GM18502 (cell line): ENCODE measurements around the gene KRTAP9-7.
"Not testable (repeated sequence)": the region's sequence is repeated elsewhere in the genome, so short reads cannot be mapped to it uniquely, and the experiment has no call there.

ENCODE experiments used
- ATAC-seq: cut with Tn5 transposase; IDR thresholded peaks from one replicate; pipeline ENCODE4 v1.9.1; 2021; ENCODE audit warnings: mild to moderate bottlenecking; ENCODE audit not compliant: unreplicated experiment, poor library complexity

KRTAP9-7 gene

GRCh38 chr17:41275648-41276190 lies at the start of gene KRTAP9-7:
Gene KRTAP9-7, plus strand, starts transcription at chr17:41275698. Its CDS starts 0 bp downstream, at chr17:41275698.
- not testable (repeated sequence) for ATAC-seq

DNA sequence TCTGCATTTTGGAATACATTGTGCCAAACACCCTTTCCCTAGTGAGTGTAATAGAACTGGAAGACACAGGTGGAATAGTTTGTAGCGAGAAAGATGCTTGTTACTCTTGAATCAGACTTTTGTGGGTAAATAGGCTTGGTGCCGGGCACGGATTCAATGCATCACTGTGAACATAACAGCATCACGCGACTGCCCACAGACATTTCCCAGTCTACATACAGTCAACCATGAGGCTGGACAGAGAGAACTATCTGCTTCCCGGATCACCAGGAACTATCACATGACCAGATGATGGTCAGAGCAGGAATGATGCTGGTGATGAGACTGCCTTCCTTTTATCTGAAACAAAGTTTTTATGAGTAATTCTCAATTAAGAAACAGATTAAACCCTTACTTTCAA lies 49.4 kb upstream of the KRTAP9-7 start:
- no peak for ATAC-seq

DNA sequence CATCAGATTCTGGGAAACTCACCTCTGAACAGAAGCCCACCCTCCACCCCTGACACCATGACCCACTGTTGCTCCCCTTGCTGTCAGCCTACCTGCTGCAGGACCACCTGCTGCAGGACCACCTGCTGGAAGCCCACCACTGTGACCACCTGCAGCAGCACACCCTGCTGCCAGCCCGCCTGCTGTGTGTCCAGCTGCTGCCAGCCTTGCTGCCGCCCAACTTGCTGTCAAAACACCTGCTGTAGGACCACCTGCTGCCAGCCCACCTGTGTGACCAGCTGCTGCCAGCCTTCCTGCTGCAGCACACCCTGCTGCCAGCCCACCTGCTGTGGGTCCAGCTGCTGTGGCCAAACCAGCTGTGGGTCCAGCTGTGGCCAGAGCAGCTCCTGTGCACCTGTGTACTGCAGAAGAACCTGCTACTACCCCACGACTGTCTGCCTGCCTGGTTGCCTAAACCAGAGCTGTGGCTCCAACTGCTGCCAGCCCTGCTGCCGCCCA lies 48.9 kb upstream of the KRTAP9-7 start, which contains the start of gene KRTAP9-2:
Gene KRTAP9-2, plus strand, starts transcription at position 51 of the 498 bp plus-strand sequence. Its CDS starts 7 bp downstream, at position 58.
- not testable (repeated sequence) for ATAC-seq

DNA sequence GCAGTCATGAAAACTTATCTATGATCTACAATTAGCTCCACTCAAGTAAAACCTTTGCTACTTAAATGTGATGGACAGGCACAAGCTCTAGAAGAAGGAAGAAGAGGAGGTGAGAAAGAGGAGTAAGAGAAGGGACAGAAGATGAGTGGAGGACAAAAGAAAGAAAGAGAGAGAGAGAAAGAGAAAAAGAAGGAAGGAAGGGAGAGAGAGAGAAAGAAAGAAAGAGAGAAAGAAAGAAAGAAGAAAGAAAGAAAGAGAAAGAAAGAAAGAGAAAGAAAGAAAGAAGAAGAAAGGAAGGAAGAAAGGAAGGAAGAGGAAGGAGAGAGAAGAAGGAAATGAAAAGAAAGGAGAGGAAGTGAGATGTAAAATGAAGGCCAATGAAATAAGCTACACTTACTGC lies 45.4 kb upstream of the KRTAP9-7 start:
- ATAC-seq, result no peak

DNA sequence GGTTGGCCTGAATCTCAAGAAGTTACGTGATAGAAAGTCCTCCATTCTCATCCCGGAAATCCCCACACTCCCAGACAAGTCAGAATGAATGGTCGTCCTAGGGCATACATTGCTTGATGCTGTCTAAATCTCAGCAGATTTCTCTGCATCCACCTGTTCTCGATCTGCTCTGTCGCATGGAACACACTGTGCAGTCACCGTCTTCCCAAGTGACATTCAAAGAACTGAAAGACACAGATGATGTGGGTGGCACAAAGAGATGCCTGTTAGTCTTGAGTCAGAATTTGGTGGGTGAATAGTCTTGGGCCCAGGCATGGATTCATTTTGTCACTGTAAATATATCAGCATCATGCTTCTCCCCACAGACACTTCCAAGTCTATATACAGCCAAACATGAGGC lies 43.8 kb upstream of the KRTAP9-7 start:
- ATAC-seq, result no peak

- ATAC-seq, result not testable (repeated sequence)
Observed at GRCh38 chr17:41232399-41233105, 42.9 kb upstream of the KRTAP9-7 start, which contains the start of gene KRTAP9-3. Gene KRTAP9-3, plus strand, starts transcription at chr17:41232449. Its CDS starts 53 bp downstream, at chr17:41232502.

DNA sequence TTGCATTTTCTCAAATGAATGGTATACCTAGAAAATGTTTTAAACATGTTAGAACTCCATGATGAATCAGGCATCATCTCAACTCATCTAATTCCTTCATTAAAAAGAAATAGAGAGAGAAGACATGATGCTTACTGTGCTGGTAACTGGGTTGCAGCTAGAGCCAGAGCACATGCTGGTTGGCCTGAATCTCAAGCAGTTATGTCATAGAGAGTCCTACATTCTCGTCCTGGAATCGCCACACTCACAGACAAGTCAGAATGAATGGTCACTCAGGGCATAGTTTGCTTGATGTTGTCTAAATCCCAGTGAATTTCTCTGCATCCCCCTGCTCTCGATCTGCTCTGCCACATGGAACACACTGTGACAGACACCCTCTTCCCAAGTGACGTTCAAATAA lies 38.4 kb upstream of the KRTAP9-7 start:
- not testable (repeated sequence) for ATAC-seq

DNA sequence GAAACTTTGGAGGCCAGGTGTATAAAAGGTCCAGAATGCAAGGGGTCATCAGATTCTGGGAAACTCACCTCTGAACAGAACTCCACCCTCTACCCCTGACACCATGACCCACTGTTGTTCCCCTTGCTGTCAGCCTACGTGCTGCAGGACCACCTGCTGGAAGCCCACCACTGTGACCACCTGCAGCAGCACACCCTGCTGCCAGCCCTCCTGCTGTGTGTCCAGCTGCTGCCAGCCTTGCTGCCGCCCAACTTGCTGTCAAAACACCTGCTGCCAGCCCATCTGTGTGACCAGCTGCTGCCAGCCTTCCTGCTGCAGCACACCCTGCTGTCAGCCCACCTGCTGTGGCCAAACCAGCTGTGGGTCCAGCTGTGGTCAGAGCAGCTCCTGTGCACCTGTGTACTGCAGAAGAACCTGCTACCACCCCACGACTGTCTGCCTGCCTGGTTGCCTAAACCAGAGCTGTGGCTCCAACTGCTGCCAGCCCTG lies 37.5 kb upstream of the KRTAP9-7 start, which contains the start of gene KRTAP9-8:
Gene KRTAP9-8, plus strand, starts transcription at position 51 of the 489 bp plus-strand sequence. Its CDS starts 53 bp downstream, at position 104.
- ATAC-seq, result not testable (repeated sequence)

- not testable (repeated sequence) for ATAC-seq
Observed at GRCh38 chr17:41246995-41247787, 28.3 kb upstream of the KRTAP9-7 start.

- not testable (repeated sequence) for ATAC-seq
Observed at GRCh38 chr17:41249637-41250240, 25.8 kb upstream of the KRTAP9-7 start, which contains the start of gene KRTAP9-4. Gene KRTAP9-4, plus strand, starts transcription at chr17:41249687. Its CDS starts 34 bp downstream, at chr17:41249721.

GRCh38 chr17:41251261-41251660 lies 24.2 kb upstream of the KRTAP9-7 start:
- ATAC-seq, result no peak

DNA sequence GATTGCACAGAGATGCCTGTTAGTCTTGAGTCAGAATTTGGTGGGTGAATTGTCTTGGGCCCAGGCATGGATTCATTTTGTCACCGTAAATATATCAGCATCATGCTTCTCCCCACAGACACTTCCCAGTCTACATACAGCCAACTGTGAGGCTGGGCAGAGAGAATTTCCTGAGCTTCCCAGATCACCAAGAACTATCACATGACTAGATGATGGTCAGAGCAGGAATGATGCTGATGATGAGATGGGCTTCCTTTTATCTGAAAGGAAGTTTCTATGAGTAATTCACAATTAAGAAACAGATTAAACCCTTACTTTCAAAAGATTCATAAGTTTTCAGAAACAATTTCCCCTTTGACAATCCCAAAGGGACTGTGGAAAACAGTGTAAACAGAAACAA lies 20.6 kb upstream of the KRTAP9-7 start:
- ATAC-seq, result no peak

DNA sequence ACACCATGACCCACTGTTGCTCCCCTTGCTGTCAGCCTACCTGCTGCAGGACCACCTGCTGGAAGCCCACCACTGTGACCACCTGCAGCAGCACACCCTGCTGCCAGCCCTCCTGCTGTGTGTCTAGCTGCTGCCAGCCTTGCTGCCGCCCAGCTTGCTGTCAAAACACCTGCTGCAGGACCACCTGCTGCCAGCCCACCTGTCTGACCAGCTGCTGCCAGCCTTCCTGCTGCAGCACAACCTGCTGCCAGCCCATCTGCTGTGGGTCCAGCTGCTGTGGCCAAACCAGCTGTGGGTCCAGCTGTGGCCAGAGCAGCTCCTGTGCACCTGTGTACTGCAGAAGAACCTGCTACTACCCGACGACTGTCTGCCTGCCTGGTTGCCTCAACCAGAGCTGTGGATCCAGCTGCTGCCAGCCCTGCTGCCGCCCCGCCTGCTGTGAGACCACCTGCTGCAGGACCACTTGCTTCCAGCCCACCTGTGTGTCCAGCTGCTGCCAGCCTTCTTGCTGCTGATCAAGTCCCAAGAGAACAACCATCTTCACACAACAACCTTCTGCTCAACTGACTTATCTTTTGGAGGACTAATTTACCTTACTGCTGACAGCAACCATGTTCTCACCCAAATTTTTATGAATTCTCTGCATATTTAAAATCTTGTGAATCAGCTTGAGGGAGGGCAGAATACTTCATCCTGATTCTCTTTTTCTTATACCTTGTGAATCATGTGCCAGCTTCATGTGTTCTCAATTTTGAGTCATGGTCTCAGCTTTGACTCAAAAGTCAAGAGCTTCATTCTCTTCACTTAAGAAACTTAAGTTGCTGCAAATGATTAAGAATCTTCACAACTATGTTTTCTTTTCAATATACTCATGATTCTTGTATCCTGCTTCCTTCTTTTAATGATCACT lies 19.9 kb upstream of the KRTAP9-7 start, which contains the start of gene KRTAP9-9:
Gene KRTAP9-9, plus strand, starts transcription at position 4 of the 910 bp plus-strand sequence.
- not testable (repeated sequence) for ATAC-seq

DNA sequence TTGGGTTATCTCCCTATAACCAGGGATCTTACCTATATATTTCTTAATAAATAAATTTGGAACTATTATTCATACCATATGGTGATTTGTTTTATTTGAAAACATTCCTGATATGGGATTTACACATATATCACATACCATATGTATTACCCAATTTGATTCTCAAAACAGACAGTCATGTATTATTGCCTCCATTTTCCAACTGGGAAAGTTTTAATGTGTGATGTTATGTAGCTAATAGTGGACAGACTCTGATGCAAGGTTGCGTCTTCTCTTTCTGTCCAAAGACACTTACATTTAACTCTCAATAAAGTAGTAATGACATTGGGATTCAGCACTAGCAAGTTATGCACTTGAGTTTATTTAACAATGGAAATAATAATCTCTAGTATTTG lies 19.2 kb upstream of the KRTAP9-7 start:
- ATAC-seq, result no peak

- ATAC-seq, result no peak
Observed at GRCh38 chr17:41258406-41258805, 17.1 kb upstream of the KRTAP9-7 start.

- ATAC-seq, result no peak
Observed at GRCh38 chr17:41263212-41263611, 12.3 kb upstream of the KRTAP9-7 start.

GRCh38 chr17:41264599-41264998 lies 10.9 kb upstream of the KRTAP9-7 start:
- no peak for ATAC-seq

GRCh38 chr17:41265078-41265477 lies 10.4 kb upstream of the KRTAP9-7 start, which contains the start of gene KRTAP9-6:
Gene KRTAP9-6, plus strand, starts transcription at chr17:41265378. Its CDS starts 0 bp downstream, at chr17:41265378.
- ATAC-seq, result no peak

GRCh38 chr17:41267711-41268110 lies 7.8 kb upstream of the KRTAP9-7 start:
- ATAC-seq, result no peak
